ENCODE measurements around the gene SERPINA5.
"Not testable (repeated sequence)": the region's sequence is repeated elsewhere in the genome, so short reads cannot be mapped to it uniquely, and the experiment has no call there.

The SERPINA5 gene

DNA sequence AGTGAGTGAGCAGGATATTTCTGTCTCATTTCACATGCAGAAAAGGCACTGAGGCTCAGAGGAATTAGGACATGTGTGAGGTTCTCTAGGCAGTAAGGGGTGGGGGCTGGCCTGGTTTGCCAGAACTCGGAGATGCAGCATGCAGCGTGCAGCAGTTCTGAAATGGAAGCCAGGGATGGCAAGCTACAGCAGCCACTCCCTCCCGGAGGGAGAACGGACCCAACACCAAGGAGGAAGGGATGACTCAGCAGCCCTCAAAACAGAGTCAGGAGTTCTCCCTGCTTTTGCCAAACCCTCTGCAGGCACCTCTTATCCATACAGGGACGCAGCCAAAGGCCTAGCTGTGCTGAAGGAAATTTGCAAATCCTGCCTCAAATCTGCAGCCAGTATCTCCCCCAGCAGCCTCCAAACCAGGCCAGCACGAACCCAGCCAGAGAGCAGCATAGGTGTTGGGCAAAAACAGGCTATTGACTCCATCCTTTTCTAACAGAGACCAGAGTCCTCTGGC is 20.7 kb downstream of the SERPINA5 start:
- DNase-seq = no peak

DNA sequence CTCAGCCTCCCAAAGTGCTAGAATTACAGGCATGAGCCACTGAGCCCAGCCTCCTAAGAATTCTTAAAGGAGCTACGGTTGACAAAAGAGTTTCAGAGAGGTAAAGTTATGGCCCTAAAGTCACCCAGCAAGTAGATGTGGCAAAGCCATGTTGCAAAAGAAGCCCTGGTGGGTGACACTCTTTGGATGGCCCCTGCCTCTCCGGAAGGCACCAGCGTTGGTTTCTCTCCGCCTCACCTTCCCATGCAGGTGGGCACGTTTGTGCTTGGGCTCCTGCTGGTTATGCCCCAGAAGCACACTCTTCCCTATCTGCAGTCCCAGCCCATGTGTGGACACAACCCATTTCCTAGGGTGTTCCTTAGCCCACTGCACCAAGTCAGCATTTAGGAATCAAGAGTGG is 21.5 kb downstream of the SERPINA5 start:
- no peak for DNase-seq

- no peak for DNase-seq
These were observed 24.1 kb downstream of the SERPINA5 start for GRCh38 chr14:94605361-94605760.

GRCh38 chr14:94608966-94609365 is 27.7 kb downstream of the SERPINA5 start:
- not testable (repeated sequence) for DNase-seq

- no peak for DNase-seq
These were observed 30.0 kb downstream of the SERPINA5 start for GRCh38 chr14:94611179-94611578.

- no peak for DNase-seq
These were observed 30.9 kb downstream of the SERPINA5 start, which contains the start of gene SERPINA3 for GRCh38 chr14:94612174-94612573. SERPINA3 (plus strand) TSS chr14:94612391; CDS start chr14:94614442, 2,051 bp downstream.

GRCh38 chr14:94612580-94613554 is 31.6 kb downstream of the SERPINA5 start:
- DNase-seq = no peak

GRCh38 chr14:94613720-94614644 is 32.8 kb downstream of the SERPINA5 start:
- DNase-seq = no peak

- DNase-seq = no peak
These were observed 33.6 kb downstream of the SERPINA5 start for GRCh38 chr14:94614802-94615201.

- DNase-seq = no peak
These were observed 34.0 kb downstream of the SERPINA5 start for GRCh38 chr14:94615254-94615653.

GRCh38 chr14:94615823-94616570 is 34.8 kb downstream of the SERPINA5 start:
- no peak for DNase-seq

DNA sequence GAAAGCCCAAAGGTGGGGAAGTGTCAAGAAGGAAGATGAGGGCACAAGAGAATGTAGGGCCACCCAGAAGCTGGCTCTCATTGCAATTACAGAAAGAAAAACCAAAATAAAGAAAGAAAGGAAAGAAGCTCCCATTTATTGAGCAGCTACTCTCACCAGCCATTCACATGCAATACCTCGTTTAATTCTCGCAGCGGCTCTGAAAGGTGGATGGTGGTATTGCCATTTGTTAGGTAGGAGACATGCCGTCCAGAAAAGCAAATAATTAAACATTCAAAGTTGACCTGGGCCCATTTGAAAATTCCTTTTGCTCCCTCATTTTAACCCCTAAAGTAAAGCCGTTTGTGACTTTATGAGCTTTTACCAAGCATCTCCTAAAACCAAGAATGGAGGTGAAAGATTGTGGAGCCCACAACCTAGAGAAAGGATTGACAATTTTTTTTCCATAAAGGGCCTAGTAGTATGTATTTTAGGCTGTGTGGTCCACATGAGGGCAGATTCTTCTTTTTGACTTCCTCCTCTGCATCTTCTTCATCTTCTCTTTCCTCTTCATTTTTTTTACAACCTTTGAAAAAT is 36.2 kb downstream of the SERPINA5 start:
- no peak for DNase-seq

DNA sequence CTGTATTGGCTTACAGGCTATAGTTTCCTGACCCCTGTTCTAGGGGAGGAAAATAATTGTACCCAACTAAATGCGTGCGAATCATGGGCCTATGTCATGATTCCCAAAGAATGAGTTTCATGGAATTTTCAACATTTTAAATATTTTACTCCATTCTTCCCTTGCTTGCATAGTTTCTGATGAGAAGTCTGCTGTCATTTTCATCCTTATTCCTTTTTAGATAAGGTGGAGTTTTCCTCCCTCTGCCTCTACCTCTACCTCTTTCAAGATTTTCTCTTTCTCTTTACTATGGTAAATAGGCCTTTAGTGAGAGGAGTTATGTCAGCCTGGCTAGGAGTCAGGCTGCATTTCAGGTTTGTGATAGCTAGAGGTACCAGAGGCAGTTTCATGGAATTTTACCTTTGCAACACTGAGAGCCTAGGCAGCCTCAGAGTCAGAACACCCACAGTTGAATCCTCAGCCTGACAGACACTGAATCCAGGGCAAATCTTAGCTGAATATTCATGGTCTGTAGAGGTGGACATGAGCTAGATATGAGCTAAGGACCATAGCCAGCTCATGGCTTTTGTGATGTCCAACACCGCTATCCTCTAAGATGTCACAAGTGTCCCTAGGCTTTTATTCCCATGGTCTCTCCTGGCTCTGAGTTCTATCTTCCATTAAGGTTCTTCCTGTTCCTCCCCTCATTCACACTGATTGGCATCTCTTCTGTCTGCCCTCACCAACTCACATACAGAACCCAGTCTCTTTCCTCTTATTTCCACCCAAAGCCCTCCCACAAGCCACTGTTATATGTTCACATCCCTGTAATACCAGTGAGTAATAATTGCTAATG is 37.0 kb downstream of the SERPINA5 start:
- DNase-seq = no peak

DNA sequence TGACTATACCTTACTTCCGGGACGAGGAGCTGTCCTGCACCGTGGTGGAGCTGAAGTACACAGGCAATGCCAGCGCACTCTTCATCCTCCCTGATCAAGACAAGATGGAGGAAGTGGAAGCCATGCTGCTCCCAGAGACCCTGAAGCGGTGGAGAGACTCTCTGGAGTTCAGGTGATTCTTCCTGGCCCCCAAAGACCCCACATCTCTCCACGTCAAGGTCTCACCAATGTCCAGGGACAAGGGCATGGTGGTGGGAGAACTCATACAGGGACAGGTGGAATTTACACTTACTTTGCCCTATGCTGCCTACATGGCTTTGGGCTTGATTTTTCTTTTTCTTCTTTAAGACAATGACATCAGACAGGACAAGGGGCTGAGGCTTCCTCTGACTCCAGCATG is 38.1 kb downstream of the SERPINA5 start:
- DNase-seq = no peak

DNA sequence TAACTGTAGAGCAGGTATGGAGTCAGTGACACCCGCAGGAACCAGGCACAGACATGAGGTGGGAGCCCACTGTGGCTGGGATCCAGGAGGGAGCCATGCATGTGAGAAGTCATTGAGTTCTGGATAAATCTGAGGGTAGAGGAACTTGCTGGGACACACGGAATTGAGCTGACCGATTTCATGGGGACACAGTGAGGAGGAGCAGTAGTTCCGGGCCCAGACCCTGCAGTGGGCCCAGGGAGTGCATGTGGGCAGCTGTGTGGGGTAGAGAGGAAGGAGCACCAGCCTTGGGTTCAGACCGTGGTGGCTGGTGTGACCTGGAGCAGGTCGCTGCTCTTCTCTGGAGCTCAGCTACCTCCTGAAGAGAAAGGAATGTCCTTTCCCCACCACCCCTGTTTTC is 39.4 kb downstream of the SERPINA5 start:
- no peak for DNase-seq

GRCh38 chr14:94621358-94622134 is 40.3 kb downstream of the SERPINA5 start:
- DNase-seq = no peak

DNA sequence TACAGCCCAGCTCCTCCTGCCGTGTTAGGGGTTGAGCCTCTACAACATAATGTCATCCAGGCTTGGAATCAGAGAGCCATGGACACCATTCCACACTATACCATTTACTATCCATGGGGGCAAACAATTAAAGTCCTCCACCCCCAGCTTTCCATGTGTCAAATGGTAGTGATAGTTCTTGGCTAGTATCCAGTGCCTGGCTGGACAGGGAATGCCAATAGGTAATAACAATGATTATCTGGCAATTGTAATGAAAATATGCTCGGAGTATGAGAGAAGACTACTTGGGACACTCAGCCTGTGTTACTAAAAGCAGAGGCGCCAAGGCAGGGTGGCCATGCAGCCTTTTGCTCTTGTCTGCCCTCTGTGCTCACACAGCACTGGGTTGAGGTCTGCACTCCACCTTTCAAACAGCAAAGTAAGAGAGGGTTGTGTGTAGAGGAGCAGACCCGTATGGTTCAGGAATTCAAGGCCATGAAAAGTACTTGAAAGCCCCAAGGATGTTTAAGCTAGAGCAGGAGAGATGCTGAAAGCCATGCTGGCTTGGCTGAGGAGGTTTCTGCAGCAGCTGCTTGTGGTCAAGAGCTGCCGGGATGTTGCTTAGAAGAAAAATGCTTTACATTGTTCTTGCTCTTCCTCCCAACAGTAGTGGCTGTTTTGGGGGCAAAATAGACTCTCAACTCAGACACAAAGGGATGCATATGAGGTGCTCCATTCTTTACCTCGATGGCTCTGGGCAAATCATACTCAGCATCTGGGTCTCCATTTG is 41.6 kb downstream of the SERPINA5 start:
- no peak for DNase-seq

- no peak for DNase-seq
These were observed 42.2 kb downstream of the SERPINA5 start for GRCh38 chr14:94623422-94623809.

DNA sequence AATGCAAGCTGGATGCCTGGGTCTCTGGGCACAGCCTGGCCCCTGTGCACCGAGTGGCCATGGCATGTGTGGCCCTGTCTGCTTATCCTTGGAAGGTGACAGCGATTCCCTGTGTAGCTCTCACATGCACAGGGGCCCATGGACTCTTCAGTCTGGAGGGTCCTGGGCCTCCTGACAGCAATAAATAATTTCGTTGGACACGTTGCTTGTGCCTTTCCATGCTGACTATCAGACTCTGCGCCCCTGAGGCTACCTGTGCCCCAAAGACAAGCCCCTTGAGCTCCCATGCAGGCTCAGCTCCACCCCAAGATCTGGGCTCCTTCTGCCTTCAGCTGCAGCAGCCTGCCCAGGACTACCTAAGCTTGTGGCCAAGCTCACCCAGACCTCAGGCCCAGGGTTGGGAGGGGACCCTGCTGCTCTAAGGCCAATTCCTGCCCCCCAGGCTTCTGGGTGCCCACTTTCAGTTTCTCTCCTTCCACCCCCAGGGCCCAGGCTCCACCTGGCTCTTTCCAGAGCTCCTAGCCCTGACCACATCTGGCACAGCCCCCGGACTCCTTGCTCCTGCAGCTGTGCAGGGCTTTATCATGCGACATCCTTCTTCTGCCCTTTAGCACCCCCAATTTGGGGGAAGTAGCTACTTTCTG is 42.8 kb downstream of the SERPINA5 start:
- no peak for DNase-seq
